Embryonic facial prominence (tissue), 1 donor: ENCODE data around the gene MYT1.

ENCODE experiments used
- DNase-seq: peaks from one replicate; pipeline ENCODE4 v3.0.0-alpha.2; 2016; ENCODE audit errors: extremely low spot score

MYT1 gene

GRCh38 chr20:64139199-64140060, 24.8 kb upstream of the MYT1 start:
- DNase-seq, result no peak

DNA sequence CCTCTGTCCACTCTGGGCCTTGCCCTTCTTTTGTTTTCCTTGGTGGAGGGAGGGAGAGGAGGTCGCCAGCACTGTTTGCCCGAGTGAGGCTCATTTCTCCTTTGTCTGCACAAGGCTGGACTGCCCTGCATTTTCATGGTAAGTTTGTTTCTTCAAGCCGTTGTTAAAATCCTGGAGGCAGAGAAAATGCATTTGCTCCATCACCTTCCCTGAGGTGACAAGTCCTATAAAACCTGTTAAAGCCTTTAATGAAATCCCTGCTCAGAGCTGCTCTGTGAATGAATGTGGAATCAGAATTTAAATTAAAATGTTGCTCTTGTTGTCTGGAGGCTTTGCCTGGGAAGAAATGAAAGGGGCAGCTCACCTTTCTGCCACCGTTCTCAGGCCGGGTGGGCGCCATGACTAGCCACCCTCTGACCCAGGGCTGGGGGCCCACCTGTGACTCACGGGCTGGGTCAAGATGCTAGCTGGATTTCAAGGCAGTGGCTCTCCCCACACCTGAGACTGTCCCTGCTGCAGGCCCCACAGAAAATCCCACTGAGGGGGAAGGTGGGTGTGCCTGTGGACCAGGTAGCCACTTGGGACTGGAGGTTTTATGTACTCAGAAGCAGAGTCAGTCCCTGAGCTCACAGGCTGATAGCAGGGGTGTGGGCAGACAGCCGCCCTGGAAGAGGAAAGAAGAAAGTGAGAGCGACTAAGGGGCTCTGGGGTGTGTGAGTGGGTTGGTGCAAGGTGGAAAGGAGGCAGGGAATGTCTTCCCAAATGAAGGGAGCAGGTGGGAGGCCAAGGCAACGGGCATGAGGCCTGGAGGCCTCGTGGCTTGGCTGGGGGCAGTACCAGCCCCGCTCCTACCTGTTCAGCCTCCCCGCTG, 24.0 kb upstream of the MYT1 start:
- no peak for DNase-seq

- DNase-seq, result no peak
Measured at GRCh38 chr20:64140956-64141355, 23.3 kb upstream of the MYT1 start.

DNA sequence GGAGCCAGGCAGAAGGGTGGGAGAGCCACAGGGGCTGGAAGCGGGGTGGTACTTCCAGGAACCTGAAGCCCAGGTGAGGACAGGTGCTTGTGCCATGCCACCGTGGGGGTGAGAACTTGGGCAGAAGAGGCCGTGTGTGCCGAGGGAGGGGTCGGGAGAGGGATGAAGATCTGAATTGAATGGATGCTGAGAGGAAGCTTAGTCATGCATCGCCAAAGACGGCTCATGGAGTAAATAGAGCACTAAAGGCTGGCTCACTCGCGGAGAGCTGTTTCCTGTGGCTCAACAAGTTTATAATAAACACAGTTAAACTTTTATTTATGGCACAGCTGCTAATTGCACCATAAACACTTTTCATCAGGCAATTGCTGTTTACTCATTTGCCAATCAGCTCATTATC, 21.7 kb upstream of the MYT1 start:
- DNase-seq, result no peak

DNA sequence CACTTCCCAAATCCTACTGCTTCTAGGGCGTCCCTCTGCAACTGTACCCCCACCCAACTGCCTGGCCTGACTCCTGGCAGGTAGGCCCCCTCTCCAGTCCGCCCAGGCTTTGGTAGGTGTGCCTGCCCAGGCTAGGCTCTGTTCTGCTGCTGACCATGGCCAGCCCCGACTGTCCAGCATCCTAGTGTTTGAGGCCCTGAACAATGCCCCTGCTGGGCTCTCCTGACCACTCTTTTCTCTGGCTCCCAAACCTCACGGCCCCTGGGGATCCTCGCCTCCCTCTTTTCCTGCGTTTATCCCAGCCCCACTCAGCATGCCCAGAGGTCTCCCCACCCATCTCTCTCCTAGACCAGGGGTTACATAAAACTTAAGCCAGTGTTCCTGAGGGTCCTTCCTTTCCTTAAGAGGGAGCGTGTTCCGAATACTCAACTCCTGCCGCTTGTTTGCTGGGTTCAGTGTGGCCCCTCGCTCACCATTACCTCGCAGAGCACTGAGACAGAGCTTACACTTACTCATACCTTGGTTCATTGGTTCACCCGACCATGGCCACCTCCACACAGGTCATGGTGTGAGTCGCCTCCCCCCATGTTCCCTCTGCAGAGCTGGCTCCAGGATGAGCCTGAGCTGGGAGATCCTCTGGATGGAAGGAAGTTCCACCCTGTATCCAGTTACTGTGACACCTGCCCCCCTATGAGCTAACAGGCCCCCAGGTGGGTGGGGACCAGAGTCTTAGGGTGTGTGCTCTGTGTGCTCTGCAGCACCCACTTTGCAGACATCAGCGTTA, 21.0 kb upstream of the MYT1 start:
- no peak for DNase-seq

DNA sequence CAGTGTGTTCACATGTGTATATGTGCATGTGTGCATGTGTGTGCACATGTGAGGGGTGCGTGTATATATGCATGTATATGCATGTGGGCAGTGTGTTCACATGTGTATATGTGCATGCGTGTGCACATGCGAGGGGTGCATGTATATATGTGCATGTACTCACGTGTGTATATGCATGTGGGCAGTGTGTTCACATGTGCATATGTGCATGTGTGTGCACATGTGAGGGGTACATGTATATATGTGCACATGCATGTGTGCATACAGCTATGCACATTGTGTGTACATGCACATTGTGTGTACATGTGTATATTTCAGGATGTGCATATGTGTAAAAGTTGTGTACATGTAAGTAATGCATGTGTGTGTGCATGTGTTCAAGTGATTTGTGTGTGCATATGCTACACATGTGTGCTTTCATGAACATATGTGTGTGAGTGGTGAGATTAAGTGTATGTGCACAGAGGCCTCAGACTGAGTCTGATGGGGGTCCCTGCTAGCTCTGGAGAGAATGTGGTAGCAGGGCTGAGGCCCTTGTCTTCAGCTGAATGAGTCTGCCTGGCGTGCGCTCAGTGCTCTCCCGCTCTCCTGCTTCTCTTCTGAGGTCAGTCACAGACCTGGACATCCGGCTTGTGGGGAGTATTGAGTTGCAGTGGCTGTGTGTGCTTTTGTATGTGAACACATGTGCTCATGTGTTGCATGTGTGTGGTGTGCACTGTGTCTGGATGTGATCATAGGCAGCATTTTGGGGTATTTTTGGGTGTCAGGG, 19.9 kb upstream of the MYT1 start:
- no peak for DNase-seq

- DNase-seq, result no peak
Measured at GRCh38 chr20:64145458-64146300, 18.6 kb upstream of the MYT1 start.

DNA sequence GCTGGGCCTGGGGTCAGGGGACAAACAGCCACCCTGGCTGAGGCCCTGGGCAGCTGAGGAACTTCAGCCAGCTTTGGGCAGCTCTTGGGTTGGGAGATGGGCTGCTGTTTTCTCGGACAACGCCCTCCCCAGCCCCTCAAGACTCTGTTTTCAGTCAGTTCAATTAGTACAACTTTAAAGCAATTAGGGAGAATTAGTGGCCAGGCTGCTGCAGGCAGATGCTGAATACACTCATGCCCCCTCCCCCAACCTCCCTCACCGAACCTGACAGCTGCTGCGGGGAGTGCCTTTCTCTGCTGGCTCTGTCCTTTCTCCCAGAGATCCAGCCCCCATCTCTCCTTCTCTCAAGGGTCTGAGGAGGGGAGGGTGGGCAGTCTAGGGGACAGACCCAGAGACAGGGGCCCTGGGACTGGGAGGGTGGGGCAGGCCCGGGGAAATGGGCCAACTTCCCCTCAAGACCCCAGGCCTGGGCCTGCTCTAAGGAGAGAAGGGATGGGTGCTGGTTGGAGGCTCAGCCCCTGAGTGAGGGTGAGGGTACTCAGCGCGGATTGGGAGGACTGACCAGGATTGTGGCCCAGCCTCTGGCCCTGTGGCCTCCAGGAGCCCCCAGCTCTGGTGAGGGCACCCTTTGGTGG, 17.8 kb upstream of the MYT1 start:
- DNase-seq, result no peak

GRCh38 chr20:64146936-64147477, 17.2 kb upstream of the MYT1 start:
- no peak for DNase-seq

DNA sequence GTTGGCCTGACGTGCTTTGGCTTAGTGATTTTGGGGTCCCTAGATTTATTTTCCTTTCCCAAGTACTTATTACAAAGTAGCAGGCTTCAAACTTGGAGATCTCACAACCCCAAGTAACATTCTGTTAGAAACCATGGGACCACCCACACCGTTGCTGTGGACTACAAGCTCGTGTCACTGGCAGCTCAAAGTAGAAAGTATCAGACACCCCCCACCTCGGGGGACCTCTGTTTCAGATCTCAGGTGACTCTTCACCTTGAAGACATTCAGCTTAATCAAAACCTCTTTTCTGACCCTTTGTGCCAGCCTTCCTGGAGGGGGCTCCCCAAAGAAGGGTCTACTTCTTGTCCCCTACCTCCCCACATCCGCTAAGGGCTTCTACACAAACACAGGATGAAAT, 15.7 kb upstream of the MYT1 start:
- no peak for DNase-seq

DNA sequence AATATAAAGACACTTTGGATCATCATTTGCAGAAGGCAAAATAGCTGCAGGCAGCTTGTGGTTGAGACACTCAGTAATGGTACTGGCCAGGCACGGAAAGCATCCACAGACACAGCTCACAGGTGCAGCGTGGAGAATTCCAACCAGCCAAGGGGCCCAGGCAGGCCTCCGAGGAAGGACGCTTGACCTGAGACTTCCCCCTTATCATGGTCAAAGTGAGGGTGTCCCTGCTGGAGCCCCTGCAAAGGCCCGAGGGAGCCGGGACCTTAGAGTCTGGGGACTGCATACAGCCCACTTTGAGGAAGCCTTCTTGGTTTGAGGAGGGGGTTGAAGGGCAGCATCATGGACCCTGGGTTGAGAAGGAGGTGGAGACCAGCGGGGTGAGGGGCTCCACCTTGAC, 15.1 kb upstream of the MYT1 start:
- no peak for DNase-seq

DNA sequence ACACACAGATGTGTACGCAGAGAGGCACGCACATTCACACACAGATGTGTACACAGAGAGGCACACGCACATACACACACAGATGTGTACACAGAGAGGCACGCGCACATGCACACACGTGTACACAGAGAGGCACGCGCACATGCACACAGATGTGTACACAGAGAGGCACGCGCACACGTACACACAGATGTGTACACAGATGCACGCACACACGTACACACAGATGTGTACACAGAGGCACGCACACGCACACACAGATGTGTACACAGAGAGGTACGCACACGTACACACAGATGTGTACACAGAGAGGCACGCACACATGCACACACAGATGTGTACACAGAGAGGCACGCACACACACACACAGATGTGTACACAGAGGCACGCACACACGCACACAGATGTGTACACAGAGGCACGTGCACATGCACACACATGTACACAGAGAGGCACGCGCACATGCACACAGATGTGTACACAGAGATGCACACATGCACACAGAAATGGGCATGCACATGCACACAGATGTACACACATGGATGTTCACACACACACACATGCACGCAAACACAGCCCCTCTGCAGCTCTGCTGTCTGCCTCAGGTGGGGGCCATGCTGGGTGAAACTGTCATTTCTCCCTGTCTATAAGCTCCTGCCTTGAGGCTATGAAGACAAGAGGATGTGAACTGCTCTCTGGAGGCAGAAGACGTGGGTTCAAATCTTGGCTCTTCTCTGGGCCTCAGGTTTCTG, 14.3 kb upstream of the MYT1 start:
- no peak for DNase-seq

- no peak for DNase-seq
Measured at GRCh38 chr20:64150756-64151632, 13.3 kb upstream of the MYT1 start.

- DNase-seq, result no peak
Measured at GRCh38 chr20:64151633-64152530, 12.4 kb upstream of the MYT1 start.

- DNase-seq, result no peak
Measured at GRCh38 chr20:64152906-64153305, 11.3 kb upstream of the MYT1 start.

DNA sequence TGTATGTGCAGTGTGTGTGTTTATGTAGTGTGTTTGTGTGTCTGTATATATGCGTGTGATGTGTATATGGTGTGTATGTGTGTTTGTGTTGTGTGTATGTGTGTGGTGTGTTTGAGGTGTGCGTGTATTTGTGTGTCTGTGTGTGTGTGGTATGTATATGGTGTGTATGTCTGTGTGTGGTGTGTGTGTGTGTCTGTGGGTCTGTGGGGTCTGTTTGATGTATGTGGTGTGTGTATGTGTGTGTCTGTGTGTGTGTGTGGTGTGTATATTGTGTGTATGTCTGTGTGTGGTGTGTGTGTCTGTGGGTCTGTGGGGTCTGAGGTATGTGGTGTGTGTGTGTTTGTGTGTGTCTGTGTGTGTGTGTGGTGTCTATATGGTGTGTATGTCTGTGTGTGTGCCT, 10.8 kb upstream of the MYT1 start:
- no peak for DNase-seq
